Activated gamma-delta T cell treated with anti-CD3 and anti-CD28 coated beads, Interleukin-2, amount 50 U/mL, for 16 hours (primary cell): ENCODE measurements around the gene TPBG.

ENCODE experiments used
- DNase-seq: peaks from one replicate; pipeline ENCODE4 v3.0.0-alpha.2; 2020; ENCODE audit warnings: low read depth

Gene TPBG, protein sequence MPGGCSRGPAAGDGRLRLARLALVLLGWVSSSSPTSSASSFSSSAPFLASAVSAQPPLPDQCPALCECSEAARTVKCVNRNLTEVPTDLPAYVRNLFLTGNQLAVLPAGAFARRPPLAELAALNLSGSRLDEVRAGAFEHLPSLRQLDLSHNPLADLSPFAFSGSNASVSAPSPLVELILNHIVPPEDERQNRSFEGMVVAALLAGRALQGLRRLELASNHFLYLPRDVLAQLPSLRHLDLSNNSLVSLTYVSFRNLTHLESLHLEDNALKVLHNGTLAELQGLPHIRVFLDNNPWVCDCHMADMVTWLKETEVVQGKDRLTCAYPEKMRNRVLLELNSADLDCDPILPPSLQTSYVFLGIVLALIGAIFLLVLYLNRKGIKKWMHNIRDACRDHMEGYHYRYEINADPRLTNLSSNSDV

DNA sequence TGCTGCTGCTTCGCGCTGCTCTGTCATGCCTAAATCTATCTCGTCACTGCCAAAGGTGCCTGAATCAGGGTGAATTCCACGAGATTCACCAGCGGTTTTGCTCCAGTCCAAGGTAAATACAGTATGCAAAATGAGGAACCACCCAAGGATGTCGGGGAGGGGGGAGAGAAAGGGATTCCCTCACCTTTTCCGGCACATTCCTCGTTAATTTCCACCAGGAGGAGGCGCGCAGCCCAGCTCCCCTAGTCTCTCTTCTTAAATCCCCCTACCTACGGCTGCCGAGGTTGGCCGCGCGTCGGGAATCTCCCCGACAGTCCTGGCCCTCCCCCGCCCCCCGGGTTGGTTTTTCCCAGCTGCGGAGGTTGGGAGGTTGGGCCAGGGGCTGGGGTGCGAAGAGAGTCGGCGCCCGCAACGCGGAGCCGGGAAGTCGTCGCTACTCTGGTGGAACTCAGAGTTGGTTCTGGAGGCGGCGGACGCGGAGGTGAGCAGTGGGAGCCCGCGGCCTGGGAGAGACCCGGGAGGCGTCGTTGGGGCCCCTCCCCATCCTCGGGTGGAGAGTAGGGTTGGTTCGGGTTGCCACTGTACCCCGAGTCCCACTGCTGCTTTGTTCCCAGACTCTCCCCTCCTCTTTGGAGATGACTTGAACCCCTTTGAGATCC lies at the start of gene TPBG:
TSS of gene TPBG (plus strand) at position 390 of the 659 bp plus-strand sequence. CDS start 1,145 bp downstream, outside the sequence.
- no peak for DNase-seq

DNA sequence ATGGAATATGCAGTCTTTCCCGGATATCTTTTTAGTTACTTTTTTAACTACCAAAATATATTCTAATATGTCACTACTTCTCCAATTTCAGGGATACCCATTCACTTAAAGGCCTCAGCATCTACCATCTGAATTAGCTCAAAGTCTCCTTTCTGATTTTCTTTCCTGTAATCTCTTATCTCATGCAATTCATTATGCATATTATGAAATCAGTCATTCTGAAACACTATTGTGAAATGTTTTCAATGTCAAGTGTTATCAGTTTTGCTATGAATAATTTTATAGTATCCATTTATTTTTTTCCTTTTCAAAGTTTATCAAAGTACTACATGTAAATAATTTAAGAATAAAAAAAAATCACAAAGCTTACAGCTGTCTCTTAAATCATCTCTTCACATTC lies 41.2 kb upstream of the TPBG start:
- no peak for DNase-seq

DNA sequence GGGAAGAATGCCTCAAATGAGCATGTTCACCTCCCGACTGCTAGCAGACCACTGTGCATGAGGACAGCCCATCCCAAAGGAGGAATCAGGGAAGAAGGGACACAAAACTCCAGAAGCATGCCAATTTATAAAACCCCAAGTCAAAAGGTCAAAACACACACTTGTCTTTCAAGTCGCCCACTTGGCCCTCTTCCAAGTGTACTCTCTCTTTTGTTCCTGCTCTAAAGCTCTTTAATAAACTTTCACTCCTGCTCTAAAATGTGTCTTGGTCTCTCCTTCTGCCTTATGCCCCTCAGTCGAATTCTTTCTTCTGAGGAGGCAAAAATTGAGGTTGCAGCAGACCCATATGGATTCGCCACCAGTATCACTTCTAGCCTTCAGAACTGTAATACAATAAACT lies 33.9 kb upstream of the TPBG start:
- DNase-seq: no peak

DNA sequence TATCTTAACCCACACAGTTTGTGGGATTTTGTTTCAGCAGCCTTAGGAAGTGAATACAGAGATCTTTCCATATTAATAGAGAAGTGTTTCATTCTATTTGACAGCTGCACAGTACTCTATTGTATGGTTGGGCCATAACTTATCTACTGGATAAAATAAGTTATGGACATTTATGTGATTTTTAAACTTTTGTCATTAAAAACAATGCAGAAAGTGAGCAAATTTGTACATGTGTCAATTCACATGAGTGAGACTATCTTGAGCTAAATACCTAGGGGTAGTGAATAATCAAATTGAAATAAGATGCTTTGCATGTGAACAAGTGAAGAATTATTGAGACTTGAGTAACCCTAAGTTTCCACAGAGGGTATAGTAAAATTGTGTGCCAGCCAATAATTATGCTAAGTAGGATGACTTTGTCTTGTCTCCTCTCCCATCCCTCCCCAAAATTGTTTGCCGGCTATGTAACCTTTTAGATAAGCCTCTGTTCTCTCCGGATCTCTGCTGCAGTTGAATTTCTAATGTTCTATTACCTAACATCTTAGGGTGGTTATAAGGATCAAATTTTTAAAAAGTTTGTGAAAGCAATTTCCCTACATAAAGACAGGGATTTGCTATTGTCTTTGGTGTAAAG lies 33.3 kb upstream of the TPBG start:
- no peak for DNase-seq

DNA sequence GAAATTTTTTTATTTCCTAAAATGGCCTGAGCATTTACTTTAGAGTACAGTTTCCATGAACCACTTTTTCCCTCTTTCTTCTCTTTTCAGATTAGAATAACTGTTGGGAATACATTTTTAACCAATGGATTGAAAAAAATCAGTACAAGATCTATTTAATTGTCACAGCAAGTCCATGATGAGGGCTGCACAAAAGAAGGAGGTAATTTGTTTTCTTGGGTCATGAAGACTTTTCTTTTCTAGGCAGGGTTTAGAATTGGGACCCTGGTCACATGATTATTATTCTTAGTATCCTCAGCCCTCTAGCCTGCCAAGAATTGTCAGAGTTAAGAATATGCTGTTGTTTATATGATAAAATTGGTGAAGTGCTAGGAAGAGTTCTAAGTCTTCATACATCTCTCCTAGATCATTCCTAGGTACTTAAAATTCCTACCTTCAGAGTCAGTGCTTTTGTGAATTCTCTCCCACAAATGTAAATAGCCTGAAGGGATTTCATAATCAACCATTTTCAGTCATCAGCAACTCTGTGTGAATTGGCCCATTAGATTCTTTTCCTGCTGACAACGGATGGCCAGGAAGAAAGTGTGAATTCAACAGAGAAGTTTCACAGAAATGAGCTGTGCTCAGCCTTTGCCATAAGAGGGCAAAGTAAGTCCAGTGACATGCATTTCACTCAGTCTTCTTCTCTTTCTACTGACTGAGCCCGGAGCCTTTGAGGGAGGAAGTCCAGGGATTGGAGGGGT lies 32.4 kb upstream of the TPBG start:
- no peak for DNase-seq

DNA sequence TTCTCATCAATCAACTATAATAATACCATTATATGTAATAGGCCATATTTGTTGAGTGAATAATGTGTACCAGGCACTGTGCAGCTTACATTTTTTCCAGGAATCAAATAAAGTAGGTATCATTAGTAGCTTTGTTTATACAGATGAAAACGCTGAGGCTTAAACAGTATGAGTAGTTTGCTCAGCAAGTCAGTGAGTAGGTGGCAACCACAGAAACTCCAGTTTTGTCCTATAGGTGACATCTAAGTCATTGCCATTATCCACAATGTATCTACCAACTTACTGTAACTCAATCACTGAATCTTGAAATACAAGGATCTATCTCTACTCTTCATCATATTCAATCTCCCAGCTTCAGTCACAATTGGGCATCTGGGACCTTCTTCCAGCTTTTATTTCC lies 29.8 kb upstream of the TPBG start:
- DNase-seq: no peak

DNA sequence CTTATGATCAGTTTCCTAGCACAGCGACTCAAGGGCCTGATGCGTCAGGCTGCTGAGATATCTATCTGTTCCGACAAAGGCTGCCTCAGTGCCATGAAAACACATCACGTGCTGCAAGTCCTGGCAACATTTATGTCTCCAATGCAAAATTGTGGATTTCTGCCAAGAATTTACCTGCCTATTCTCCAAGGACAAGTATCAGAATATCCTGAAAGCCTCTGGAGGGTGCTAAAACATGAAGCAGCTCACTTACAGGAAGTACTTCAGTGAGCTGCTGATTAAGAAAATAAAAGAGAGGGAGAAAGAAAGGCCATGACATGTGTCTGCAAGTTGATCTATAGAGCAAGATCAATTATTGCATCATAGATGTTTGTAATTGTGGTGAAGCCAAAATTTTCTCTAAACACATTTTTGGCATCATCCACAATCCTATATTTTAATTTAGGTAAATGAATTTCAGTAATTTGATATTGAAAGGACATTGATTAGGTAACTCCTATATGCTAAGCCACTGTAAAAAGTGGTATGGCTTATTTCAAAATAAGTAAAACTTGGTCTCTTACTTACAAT lies 25.8 kb upstream of the TPBG start:
- no peak for DNase-seq

DNA sequence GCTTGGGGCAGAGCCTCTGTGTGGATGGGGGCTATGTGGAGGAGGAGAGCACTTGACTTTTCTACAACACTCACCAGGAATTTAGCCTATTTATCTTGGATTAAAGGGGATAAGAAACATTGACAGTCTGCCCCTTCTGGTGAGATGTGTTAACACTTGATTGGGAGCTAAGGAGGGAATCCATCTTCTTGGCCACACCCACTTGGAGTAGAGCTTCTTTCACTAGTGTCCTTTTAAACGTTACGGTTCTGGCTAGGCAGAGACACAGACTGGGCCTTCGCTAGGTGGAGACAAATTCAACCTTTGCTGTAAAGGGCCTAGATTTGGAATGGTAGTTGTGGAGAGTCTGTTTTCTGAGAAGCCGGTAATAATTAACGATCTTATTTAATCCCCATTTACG lies 15.5 kb upstream of the TPBG start:
- DNase-seq: no peak

DNA sequence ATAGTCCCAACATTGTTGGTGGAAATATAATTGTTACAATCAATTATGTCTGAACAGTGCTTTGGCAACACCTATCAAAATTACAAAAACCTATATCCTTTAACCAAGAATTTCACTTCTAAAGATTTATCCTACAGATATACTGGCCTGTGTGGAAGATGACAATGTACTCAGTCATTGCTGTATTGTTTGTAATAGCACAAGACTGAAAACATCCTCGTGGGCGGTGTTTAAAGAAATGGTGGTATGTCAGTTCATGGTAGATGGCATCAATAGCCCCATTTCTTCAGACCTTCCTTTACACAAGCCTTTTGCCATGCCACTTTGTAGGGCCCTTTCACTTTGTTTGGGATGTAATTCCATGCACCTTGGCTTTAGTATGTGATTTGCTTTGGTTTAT lies 9.8 kb upstream of the TPBG start:
- no peak for DNase-seq

DNA sequence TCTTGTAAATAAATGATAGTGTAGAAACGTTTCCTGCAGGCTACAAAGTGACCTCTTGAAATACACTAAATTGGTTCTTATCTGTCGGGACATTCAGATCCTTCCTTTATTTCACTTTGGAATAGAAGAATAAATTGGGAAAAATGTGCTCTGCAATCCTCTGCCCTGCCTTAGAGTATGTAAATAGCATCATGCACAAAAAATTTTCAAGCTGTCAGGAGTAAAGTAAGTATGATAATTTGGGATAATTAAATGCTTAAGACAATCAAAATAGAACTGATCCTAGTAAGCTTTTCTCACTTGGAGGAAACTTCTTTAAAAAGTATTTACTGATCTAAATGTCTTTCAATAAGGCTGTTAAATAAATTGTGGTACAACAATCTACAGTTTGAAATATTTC lies 3.1 kb upstream of the TPBG start:
- DNase-seq: no peak

DNA sequence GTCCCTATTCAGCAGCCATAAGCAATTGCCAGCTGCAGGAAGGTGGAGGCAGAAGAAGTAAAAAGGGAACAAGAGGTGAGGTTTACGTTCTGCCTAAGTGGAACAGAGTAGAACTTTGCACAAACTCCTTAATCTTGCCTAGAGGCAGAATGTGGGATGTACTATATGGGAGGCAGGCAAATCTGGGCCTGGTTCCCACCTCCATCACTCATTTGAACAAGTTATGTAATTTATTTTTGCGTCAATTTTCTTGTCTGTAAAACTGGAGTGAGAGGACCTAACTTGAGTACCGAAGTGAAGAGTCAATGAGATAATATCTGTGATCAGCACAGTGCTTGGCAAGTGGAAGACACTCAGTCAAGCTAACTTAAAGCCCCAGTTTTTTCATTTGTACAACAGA lies 2.0 kb upstream of the TPBG start:
- DNase-seq: no peak

DNA sequence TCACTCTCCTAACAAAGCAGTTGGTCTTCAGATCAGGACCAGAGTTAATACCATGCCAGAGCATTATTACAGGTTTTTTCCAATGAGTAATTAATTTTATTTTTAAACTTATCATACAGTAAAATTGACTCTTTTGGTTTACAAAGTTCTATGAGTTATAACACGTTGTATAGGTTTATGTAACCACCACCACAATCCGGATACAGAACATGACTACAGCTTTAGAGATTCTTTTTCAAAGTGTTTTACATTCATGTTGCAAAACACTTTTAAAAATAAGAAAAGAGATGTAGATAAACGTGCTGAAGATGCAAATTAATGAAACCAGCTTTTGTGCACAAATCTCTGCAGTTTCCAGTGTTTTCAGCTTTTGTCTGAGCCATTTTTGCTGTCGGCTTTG lies 1.5 kb upstream of the TPBG start:
- DNase-seq: no peak

DNA sequence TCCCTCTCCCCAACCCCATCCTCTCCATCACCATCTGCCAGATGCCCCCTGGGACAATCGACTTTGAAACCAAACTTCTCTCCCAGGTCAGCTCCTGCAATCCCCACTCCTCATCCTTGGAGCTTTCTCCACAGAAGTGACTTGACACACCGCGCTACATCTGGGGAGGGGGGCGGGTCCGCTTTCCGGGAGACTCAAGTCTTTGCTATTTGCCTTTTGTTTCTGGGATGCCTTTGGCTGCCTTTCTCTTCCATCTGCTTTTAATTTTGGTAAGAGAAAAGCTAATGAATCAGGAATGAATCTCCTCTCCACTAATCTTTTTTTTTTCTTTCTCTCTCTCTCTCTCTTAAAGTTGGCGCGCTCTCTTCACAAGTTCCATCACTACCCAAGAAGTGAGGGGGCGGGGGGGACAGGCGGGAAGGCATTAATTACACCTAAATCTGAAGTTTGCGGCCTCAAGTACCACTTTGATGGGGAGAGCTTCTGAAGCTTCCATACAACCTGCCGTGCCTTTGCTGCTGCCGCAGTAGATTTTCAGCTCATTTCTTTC lies 664 bp upstream of the TPBG start:
- DNase-seq: no peak

DNA sequence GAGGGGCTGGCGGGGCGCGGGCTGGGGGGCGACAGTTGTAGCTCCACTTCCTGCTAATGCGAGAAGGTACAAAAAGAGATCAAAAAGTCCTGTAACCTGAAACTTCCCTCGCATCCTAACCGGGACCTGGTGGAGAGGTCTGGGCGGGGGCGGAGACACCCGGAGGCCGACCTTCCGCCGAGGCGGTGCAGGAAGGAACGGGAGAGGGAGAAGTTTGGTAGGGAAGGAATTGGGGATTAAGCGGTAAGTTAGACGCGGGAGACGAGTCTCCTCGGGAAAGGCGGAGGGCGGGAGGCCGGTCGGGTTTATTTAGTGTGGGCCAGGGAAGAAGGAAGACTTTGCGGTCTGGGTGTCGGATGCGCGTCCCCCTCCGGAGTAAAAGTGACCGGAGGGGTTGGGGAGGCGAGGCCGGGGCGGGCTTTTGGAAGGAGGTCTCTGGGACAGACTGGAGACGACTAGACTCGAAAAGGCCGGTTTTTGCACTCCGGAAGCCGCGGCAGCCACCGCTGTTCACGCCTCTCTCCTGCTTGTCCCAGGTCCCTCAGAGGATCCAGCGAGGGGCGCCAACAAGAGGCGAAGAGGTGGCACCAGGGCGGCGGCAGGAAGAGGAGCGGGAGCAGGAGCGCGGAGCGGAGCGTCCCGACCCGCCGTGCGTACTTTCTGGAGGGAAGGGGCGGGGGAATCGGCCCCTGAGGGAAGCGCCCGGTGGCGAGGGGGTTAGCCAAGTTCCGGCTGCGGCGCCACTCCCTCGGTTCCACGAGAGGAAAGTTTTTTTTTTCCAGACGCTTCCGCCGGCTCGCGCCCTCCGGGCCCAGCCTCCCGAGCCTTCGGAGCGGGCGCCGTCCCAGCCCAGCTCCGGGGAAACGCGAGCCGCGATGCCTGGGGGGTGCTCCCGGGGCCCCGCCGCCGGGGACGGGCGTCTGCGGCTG lies 734 bp downstream of the TPBG start:
- DNase-seq: no peak

DNA sequence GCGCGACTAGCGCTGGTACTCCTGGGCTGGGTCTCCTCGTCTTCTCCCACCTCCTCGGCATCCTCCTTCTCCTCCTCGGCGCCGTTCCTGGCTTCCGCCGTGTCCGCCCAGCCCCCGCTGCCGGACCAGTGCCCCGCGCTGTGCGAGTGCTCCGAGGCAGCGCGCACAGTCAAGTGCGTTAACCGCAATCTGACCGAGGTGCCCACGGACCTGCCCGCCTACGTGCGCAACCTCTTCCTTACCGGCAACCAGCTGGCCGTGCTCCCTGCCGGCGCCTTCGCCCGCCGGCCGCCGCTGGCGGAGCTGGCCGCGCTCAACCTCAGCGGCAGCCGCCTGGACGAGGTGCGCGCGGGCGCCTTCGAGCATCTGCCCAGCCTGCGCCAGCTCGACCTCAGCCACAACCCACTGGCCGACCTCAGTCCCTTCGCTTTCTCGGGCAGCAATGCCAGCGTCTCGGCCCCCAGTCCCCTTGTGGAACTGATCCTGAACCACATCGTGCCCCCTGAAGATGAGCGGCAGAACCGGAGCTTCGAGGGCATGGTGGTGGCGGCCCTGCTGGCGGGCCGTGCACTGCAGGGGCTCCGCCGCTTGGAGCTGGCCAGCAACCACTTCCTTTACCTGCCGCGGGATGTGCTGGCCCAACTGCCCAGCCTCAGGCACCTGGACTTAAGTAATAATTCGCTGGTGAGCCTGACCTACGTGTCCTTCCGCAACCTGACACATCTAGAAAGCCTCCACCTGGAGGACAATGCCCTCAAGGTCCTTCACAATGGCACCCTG lies 1.6 kb downstream of the TPBG start:
- DNase-seq: no peak

DNA sequence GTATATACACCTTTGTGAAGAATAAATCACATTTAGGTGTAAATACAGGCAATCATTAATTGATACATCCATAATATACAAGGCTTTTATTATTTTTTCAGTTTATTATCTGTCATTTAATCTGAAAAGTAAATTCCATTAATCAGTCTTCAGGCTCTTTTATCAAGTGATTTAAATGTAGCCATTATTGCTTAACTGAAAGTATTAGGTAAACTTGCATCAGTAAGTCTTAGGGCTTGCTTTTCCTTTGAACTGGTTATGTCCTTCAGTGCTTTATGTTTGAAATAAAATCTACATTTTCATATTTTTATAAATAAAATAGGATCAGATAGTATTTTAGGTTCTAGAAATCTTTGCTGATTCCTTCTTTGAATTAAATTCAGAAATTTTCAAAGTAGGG lies 4.1 kb downstream of the TPBG start:
- DNase-seq: no peak

DNA sequence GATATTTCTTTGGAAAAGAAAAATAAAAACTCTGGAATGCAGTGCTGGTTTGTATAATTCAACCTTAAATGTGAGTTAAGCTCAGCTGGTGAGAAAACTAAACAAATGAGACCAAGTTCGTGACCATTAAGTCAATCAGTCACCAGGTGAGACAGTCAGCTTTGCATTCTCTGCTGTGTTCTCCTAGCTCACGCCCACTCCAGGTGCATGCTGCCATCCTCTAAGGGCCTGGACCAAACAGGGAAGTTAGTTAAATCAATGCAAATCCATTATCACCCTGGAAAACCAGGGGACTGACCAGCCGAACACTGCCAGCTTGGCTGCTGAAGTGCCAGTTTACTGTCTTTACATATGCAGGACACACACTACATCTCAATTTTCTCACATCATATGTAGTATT lies 7.2 kb downstream of the TPBG start:
- DNase-seq: no peak

DNA sequence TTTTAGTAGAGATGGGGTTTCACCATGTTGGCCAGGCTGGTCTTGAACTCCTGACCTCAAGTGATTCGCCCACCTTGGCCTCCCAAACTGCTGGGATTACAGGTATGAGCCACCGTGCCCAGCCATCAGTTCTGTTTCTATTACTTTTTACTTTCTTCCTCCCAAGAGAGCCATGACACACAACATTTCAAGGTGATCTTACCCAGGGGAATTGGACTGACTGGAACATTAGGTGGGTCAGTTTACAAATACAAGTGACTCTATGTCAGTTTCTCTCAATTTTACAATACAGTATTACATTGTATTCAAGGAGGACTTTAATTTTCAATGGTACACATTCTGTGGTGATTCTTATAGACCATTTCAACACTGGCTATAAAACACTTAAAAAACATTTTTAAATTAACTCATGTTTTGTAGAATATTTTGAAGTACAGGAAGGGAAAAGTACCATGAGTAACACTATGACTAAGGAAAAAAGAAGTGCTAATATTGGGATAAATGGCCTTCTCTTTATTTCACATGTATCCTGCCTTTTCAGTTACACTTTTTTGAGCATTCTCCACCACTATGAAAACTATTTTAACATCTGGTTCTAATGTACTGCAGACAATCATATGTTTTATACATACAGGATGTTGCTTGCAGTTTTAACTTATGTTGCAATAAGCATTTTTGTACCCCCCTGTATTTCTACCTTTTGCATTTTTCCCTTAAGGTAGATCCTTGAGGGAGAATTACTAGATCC lies 8.4 kb downstream of the TPBG start:
- DNase-seq: no peak

DNA sequence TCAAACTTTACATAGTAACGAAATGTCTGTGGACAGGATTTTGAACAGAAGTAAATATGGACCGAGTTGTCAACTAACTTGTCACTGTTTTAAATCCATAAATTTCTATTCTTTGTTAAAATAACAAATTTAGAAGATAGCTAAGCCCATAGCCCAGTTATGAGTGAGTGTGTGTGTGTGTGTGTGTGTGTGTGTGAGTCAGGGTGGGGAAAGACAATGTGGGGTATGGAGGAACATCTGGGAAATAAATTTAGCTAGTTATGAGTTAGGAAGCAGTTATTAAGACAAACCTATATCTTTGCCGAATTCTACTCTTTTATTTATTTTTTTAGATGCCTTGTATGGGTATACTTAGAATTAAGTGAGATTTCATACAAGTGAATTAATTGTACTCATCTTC lies 9.0 kb downstream of the TPBG start:
- no peak for DNase-seq
